Brain microvascular endothelial cell (primary cell): ENCODE data around the gene DOCK10.
A peak's percentile ranks its signal among the peaks of the same experiment; 100 is the strongest.

ENCODE experiments used
- DNase-seq: peaks from one replicate; pipeline ENCODE4 v3.0.0-alpha.2; 2020
- H3K27ac ChIP-seq: fragments of 250-450 bp; sonication (Bioruptor Pico); 2 replicates; pipeline ENCODE4 v1.5.1; 2020; ENCODE audit warnings: mild to moderate bottlenecking, moderate library complexity
- H3K27me3 ChIP-seq: fragments of 250-450 bp; sonication (Bioruptor Pico); replicated peaks from 2 replicates; pipeline ENCODE4 v1.5.1; 2020; ENCODE audit warnings: mild to moderate bottlenecking
- H3K36me3 ChIP-seq: fragments of 250-450 bp; sonication (Bioruptor Pico); replicated peaks from 2 replicates; pipeline ENCODE4 v1.5.1; 2020; ENCODE audit warnings: mild to moderate bottlenecking
- H3K4me3 ChIP-seq: 2 replicates; pipeline ENCODE4 v1.5.1; 2011; ENCODE audit warnings: low read depth, mild to moderate bottlenecking, control low read depth, low read length, moderate library complexity
- in situ Hi-C: cut with HindIII; loops from 2 replicates; pipeline ENCODE4 v1.10.0; 2017; ENCODE audit warnings: low sequenced_read_pairs, low pct_ligation_motif_present
- TF ChIP-seq, protein P1 (sequence below): IDR thresholded peaks from 2 replicates; pipeline ENCODE4 v1.5.1; 2011; ENCODE audit warnings: low read depth, mild to moderate bottlenecking, moderate library complexity, low read length, control low read depth, inconsistent platforms; ENCODE audit errors: missing control alignments

The DOCK10 gene

DNA sequence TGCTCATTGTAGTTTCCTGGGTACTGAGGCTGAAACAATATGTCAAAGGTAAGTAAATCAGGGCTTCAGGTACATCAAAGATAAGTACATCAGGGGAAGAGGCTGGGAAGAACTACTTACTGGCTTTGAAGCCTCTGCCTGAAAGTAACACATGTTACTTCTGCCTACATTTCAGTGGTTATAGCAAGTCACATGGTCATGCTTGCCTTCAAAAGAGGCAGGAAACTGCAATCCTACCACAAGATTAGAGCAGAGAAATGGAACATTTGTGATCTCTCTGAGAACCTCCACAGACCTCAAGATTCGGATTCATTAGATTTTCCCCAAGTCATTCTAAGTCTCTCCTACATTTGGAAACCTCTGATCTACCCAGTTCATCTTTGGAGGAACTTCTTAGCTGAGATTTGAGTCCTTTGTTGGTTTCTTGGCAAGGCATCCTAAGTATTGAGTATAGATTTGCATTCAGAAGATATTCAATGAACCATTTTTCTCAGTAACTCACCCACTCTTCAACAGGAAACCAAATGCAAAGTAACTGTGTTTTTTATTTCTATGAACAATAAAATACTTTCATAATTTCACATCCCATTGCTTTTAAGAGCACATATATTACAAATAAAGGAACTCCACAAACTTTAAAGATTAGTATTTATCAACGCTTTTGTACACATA lies 277.6 kb downstream of the DOCK10 start:
- no peak overlapping the region for H3K27ac ChIP-seq

DNA sequence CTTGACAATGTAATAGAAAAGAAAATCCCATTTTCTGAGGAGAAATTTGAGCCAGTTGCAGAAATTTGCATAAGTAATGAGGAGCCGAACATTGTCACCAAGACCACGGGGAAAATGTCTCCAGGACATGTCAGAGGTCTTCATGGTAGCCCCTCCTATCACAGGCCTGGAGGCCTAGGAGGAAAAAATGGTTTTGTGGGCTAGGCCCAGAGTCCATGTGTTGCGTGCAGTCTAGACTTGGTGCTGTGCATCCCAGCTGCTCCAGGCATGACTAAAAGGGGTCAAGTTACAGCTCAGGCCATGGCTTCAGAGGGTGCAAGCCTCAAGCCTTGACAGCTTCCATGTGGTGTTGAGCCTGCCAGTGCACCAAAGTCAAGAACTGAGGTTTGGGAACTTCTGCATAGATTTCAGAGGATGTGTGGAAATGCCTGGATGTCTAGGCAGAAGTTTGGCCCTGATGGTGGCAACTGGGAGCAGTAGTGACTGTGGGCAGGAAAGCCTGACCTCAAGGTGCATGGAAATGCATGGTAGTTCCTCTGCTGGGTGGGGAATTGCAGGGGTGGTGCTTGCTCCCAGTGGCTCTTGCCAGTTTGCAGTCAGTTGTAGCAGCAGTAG lies 284.2 kb downstream of the DOCK10 start:
- Histone ChIP-seq H3K36me3 (peaks cover 17% of the 10 kb centered on the region), H3K27ac (no peak overlapping the region), H3K27me3 (no peaks in the 10 kb centered on the region), H3K4me3 (no peak overlapping the region)
- DNase-seq = no peak
- TF ChIP-seq, protein P1, sequence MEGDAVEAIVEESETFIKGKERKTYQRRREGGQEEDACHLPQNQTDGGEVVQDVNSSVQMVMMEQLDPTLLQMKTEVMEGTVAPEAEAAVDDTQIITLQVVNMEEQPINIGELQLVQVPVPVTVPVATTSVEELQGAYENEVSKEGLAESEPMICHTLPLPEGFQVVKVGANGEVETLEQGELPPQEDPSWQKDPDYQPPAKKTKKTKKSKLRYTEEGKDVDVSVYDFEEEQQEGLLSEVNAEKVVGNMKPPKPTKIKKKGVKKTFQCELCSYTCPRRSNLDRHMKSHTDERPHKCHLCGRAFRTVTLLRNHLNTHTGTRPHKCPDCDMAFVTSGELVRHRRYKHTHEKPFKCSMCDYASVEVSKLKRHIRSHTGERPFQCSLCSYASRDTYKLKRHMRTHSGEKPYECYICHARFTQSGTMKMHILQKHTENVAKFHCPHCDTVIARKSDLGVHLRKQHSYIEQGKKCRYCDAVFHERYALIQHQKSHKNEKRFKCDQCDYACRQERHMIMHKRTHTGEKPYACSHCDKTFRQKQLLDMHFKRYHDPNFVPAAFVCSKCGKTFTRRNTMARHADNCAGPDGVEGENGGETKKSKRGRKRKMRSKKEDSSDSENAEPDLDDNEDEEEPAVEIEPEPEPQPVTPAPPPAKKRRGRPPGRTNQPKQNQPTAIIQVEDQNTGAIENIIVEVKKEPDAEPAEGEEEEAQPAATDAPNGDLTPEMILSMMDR = no peak
- in situ Hi-C loops = no loop called here

More for the DNA sequence above, 277.6 kb downstream of the DOCK10 start:
- H3K36me3 ChIP-seq = peaks cover 37% of the 10 kb centered on the region
- no peak overlapping the region for H3K4me3 ChIP-seq
- in situ Hi-C loops = no loop called here
- TF ChIP-seq, protein P1 = no peak
- no peak for DNase-seq
- H3K27me3 ChIP-seq = no peaks in the 10 kb centered on the region

DNA sequence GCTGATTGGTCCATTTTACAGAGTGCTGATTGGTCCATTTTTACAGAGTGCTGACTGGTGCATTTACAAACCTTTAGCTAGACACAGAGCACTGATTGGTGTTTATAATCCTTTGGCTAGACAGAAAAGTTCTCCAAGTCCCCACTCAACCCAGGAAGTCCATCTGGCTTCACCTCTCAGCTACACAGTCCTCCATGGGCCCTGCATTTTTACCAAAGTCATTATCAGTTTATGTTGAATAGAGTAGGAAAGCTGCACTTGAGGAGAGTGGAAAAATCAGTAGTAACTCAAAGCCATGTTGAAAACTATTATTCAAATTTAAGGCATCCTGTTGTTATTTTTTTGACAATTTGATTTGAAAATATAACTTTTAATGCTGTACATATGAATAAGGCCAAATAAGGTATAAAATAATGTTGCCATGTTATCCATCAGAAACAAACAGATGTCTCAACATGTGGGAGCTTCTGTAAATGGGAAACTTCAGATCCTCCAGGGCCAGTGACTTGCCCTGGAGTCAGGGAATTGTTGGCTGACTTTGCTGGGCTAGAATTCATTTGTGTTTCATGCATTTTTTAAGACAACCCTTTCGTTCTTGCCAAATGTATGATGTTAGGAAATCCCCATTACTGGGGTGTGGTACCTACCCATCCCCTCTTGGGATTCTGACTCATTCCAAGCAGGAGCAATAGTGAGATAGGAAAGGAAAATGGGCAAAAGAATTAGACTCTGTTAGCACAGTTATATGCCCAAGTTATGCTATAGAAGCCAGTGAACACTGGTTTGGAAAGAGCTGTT lies 288.3 kb downstream of the DOCK10 start:
- peak; percentile 8 for DNase-seq
- Histone ChIP-seq H3K4me3 (no peak overlapping the region), H3K36me3 (peaks cover 11% of the 10 kb centered on the region), H3K27me3 (no peaks in the 10 kb centered on the region), H3K27ac (no peak overlapping the region)
- TF ChIP-seq, protein P1 = no peak
- in situ Hi-C loops = no loop called here

DNA sequence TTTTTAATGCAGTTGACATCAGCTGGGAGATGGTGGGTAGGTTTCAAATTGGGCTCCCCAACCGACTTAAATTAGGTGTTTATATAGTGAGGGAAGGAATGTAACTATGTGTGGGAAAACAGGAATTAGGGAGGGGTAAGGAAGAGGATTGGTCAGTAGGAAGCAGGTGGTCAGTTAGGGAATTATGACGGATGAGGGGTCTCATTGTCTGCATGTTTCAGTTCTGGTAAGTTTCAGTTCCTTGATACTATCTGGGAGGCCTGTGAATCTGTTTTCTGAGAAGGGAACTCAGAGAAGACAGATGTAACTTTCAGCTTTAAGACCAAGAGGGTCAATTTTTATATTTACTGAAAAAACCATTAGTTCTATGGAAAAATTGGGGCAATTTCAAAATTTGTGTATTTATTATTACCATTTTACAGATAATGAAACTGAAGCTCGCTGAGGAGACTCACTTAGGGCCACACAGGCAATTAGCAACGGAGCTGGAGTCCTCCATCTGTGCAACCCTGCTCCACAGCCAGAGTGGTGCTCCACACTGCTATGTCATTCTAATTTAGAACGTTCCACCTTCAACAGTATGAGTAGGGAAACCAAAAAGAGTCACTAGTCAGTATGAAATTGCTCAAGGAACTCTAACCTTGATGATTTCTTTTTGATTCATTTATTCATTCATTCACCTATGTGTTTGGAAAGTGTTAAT lies 290.1 kb downstream of the DOCK10 start:
- no peaks in the 10 kb centered on the region for H3K36me3 ChIP-seq
- no peak overlapping the region for H3K4me3 ChIP-seq
- DNase-seq = no peak
- H3K27ac ChIP-seq = no peak overlapping the region
- in situ Hi-C loops = no loop called here
- TF ChIP-seq, protein P1 = no peak
- no peaks in the 10 kb centered on the region for H3K27me3 ChIP-seq

DNA sequence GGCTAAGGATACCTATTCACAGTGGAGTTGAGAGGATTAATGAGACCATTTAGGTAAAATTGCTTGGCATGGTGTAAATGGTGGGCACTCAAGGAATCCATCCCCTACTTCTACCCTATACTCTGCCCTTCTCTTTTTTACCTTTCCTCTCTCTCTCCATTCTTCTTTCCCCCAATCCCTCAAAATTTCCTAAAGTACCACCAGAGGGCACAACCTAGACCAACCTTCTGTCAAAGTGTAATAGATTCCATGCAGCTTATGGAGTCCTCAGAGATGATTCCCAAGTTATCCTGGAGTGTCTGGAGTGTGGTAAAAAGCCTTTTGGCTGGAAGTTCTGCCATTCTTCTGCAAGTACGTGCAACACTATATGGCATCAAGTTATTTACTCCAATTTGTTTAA lies 293.1 kb downstream of the DOCK10 start:
- TF ChIP-seq, protein P1 = no peak
- no peaks in the 10 kb centered on the region for H3K36me3 ChIP-seq
- no peaks in the 10 kb centered on the region for H3K27me3 ChIP-seq
- in situ Hi-C loops = no loop called here
- DNase-seq = no peak
- H3K27ac ChIP-seq = no peak overlapping the region
- H3K4me3 ChIP-seq = no peak overlapping the region
